MM.1S (cell line): Measurements from ENCODE around the gene RNF144B.

Source experiments
- DNase-seq: peaks from one replicate; pipeline ENCODE4 v3.0.0-alpha.2; 2015
- H2AFZ ChIP-seq: fragments of 300-600 bp; sonication (generic); 2 replicates; pipeline ENCODE4 v1.6.0; 2016; ENCODE audit warnings: antibody characterized with exemption, low read length
- H3F3A ChIP-seq: fragments of 300-600 bp; sonication (generic); 2 replicates; pipeline ENCODE4 v1.6.1; 2016; ENCODE audit warnings: mild to moderate bottlenecking, antibody characterized with exemption, low read length, moderate library complexity, mixed read lengths; ENCODE audit not compliant: insufficient read depth
- H3K27ac ChIP-seq: fragments of 300-600 bp; sonication (generic); 2 replicates; pipeline ENCODE4 v1.5.1; 2016; ENCODE audit warnings: mild to moderate bottlenecking, low read length
- H3K27me3 ChIP-seq: fragments of 300-600 bp; sonication (generic); replicated peaks from 2 replicates; pipeline ENCODE4 v1.6.0; 2016; ENCODE audit warnings: low read length; ENCODE audit not compliant: insufficient read depth
- H3K36me3 ChIP-seq: fragments of 300-600 bp; sonication (generic); replicated peaks from 2 replicates; pipeline ENCODE4 v1.6.1; 2016; ENCODE audit warnings: mild to moderate bottlenecking, low read length, mixed read lengths; ENCODE audit not compliant: insufficient read depth
- H3K4me1 ChIP-seq: fragments of 300-600 bp; sonication (generic); 2 replicates; pipeline ENCODE4 v1.6.1; 2016; ENCODE audit warnings: low read length, mixed read lengths
- H3K4me2 ChIP-seq: fragments of 300-600 bp; sonication (generic); 2 replicates; pipeline ENCODE4 v1.6.0; 2016; ENCODE audit warnings: low read depth, low read length
- H3K4me3 ChIP-seq: fragments of 300-600 bp; sonication (generic); 2 replicates; pipeline ENCODE4 v1.5.1; 2016; ENCODE audit warnings: low read length, mixed read lengths
- H3K79me2 ChIP-seq: fragments of 300-600 bp; sonication (generic); 2 replicates; pipeline ENCODE4 v1.6.1; 2016; ENCODE audit warnings: mixed run types, low read length, mixed read lengths
- H3K9ac ChIP-seq: fragments of 300-600 bp; sonication (generic); 2 replicates; pipeline ENCODE4 v1.6.1; 2016; ENCODE audit warnings: low read length, mixed read lengths
- H3K9me2 ChIP-seq: fragments of 300-600 bp; sonication (generic); replicated peaks from 2 replicates; pipeline ENCODE4 v1.6.1; 2016; ENCODE audit warnings: mild to moderate bottlenecking, low read length, mixed read lengths; ENCODE audit not compliant: insufficient read depth
- H3K9me3 ChIP-seq: fragments of 300-600 bp; sonication (generic); replicated peaks from 2 replicates; pipeline ENCODE4 v1.6.1; 2016; ENCODE audit warnings: mild to moderate bottlenecking, low read length, mixed read lengths; ENCODE audit not compliant: insufficient read depth
- H4K20me1 ChIP-seq: fragments of 300-600 bp; sonication (generic); 2 replicates; pipeline ENCODE4 v1.6.1; 2016; ENCODE audit warnings: mild to moderate bottlenecking, low read length, moderate library complexity, mixed read lengths; ENCODE audit not compliant: insufficient read depth
- CTCF ChIP-seq: fragments of 300-600 bp; sonication (generic); IDR thresholded peaks from 2 replicates; pipeline ENCODE4 v1.5.1; 2016; ENCODE audit warnings: antibody characterized with exemption, low read length, mixed read lengths
- EZH2 ChIP-seq: fragments of 300-600 bp; sonication (generic); optimal IDR thresholded peaks from 2 replicates; pipeline ENCODE3; 2017; ENCODE audit warnings: low read depth, mild to moderate bottlenecking, antibody characterized with exemption, low read length, mixed read lengths
- EZH2phosphoT487 ChIP-seq: fragments of 300-600 bp; sonication (generic); IDR thresholded peaks from 2 replicates; pipeline ENCODE4 v1.6.1; 2018; ENCODE audit warnings: antibody characterized with exemption, low read length

The RNF144B gene

GRCh38 chr6:18498408-18498807, 111.3 kb downstream of the RNF144B start:
- Histone ChIP-seq H3K79me2 (no peaks in the 10 kb centered on the region), H3K36me3 (no peaks in the 10 kb centered on the region), H3K4me1 (no peaks in the 10 kb centered on the region), H3F3A (no peaks in the 10 kb centered on the region), H3K9me2 (no peaks in the 10 kb centered on the region), H3K9me3 (no peaks in the 10 kb centered on the region), H3K27me3 (no peaks in the 10 kb centered on the region), H3K27ac (no peak overlapping the region), H2AFZ (no peak overlapping the region), H3K4me2 (no peak overlapping the region), H4K20me1 (no peaks in the 10 kb centered on the region), H3K9ac (no peak overlapping the region), H3K4me3 (no peak overlapping the region)
- TF ChIP-seq EZH2 (no peak), CTCF (no peak), EZH2phosphoT487 (no peak)
- DNase-seq = no peak

- Histone ChIP-seq H3K9ac (no peak overlapping the region), H3K4me2 (no peak overlapping the region), H2AFZ (no peak overlapping the region), H4K20me1 (no peaks in the 10 kb centered on the region), H3K9me2 (no peaks in the 10 kb centered on the region), H3K27ac (no peak overlapping the region), H3F3A (no peaks in the 10 kb centered on the region), H3K36me3 (no peaks in the 10 kb centered on the region), H3K27me3 (no peaks in the 10 kb centered on the region), H3K79me2 (no peaks in the 10 kb centered on the region), H3K9me3 (no peaks in the 10 kb centered on the region), H3K4me3 (no peak overlapping the region), H3K4me1 (no peaks in the 10 kb centered on the region)
- TF ChIP-seq EZH2phosphoT487 (no peak), CTCF (no peak), EZH2 (no peak)
- no peak for DNase-seq
These were observed 113.9 kb downstream of the RNF144B start for GRCh38 chr6:18500921-18501662.

GRCh38 chr6:18501663-18502013, 114.5 kb downstream of the RNF144B start:
- H3K79me2 ChIP-seq = no peaks in the 10 kb centered on the region
- H3K27me3 ChIP-seq = no peaks in the 10 kb centered on the region
- no peak overlapping the region for H3K4me3 ChIP-seq
- no peaks in the 10 kb centered on the region for H4K20me1 ChIP-seq
- no peak overlapping the region for H3K4me2 ChIP-seq
- H3K9ac ChIP-seq = no peak overlapping the region
- H3F3A ChIP-seq = no peaks in the 10 kb centered on the region
- DNase-seq = no peak
- H3K4me1 ChIP-seq = no peaks in the 10 kb centered on the region
- no peak overlapping the region for H3K27ac ChIP-seq
- no peak overlapping the region for H2AFZ ChIP-seq
- no peaks in the 10 kb centered on the region for H3K36me3 ChIP-seq
- no peaks in the 10 kb centered on the region for H3K9me3 ChIP-seq
- TF ChIP-seq EZH2phosphoT487 (no peak), CTCF (no peak), EZH2 (no peak)
- H3K9me2 ChIP-seq = no peaks in the 10 kb centered on the region
